SK-N-SH (cell line): Measurements from ENCODE around the gene FAM124A. TPM values are rescaled to one million over a fixed set of nuclear protein-coding genes. Genes with fewer than 3 reads are reported as not detected.

Source experiments
- CTCF ChIA-PET: fragments of 300-600, 350-600 bp; formaldehyde crosslinking; extraction: SDS; loops from one replicate; lab custom pipeline; 2021; lab: Yijun Ruan, JAX
- POLR2A ChIA-PET: fragments of 350-600 bp; sonication (Branson Sonifier 250); formaldehyde crosslinking; extraction: SDS; loops from one replicate; lab custom pipeline; 2020; ENCODE audit warnings: antibody characterized with exemption, inconsistent platforms; lab: Yijun Ruan, JAX
- DNase-seq: peaks from one replicate; pipeline ENCODE4 v3.0.0; 2012
- H2AFZ ChIP-seq: fragments of 200-600 bp; sonication (generic); 2 replicates; pipeline ENCODE4 v1.8.1; 2016; ENCODE audit warnings: antibody characterized with exemption, mild to moderate bottlenecking, low read depth
- H3F3A ChIP-seq: fragments of 200-600 bp; sonication (generic); replicated peaks from 2 replicates; pipeline ENCODE3; 2016; ENCODE audit warnings: antibody characterized with exemption, mild to moderate bottlenecking; ENCODE audit not compliant: insufficient read depth
- H3K27ac ChIP-seq, 2 experiments: fragments of 200-500 bp in 1 of 2; fragments of 200-600 bp in 1 of 2; sonication (Bioruptor generic) in 1 of 2; sonication (generic), shearing (Covaris generic) in 1 of 2; 2 replicates each; pipeline versions ENCODE4 v1.5.1 to v1.6.1; 2014 to 2016; ENCODE audit warnings: low read depth in 2 of 2, inconsistent platforms in 1 of 2, low read length in 1 of 2, mild to moderate bottlenecking in 1 of 2, mixed read lengths in 1 of 2
- H3K27me3 ChIP-seq: fragments of 200-600 bp; sonication (generic), shearing (Covaris generic); 2 replicates; pipeline ENCODE4 v1.6.1; 2016; ENCODE audit warnings: mixed run types; ENCODE audit not compliant: insufficient read depth
- H3K36me3 ChIP-seq, 2 experiments: fragments of 200-500 bp in 1 of 2; fragments of 200-600 bp in 1 of 2; sonication (Bioruptor generic) in 1 of 2; sonication (generic) in 1 of 2; replicated peaks in 1 of 2; 2 replicates each; pipeline versions ENCODE3 to v1.5.1; 2014 to 2016; ENCODE audit warnings: low read length in 1 of 2, mild to moderate bottlenecking in 1 of 2; ENCODE audit not compliant: insufficient read depth in 2 of 2, control insufficient read depth in 1 of 2
- H3K4me1 ChIP-seq, 2 experiments: fragments of 200-500 bp in 1 of 2; fragments of 200-600 bp in 1 of 2; sonication (Bioruptor generic) in 1 of 2; sonication (generic), shearing (Covaris generic) in 1 of 2; 2 replicates each; pipeline versions ENCODE4 v1.5.1 to v1.6.1; 2014 to 2016; ENCODE audit warnings: low read depth in 1 of 2, low read length in 1 of 2, mixed run types in 1 of 2; ENCODE audit not compliant: insufficient read depth in 2 of 2, control insufficient read depth in 1 of 2
- H3K4me2 ChIP-seq: fragments of 200-600 bp; sonication (generic), shearing (Covaris generic); 2 replicates; pipeline ENCODE4 v1.6.1; 2017; ENCODE audit warnings: mixed run types
- H3K4me3 ChIP-seq, 2 experiments: fragments of 200-500 bp in 1 of 2; fragments of 200-600 bp in 1 of 2; sonication (Bioruptor generic) in 1 of 2; sonication (generic), shearing (Covaris generic) in 1 of 2; 2 replicates each; pipeline versions ENCODE4 v1.5.1 to v1.8.1; 2014 to 2016; ENCODE audit warnings: low read depth in 2 of 2, inconsistent platforms in 1 of 2, low read length in 1 of 2, mild to moderate bottlenecking in 1 of 2, mixed read lengths in 1 of 2, moderate library complexity in 1 of 2
- H3K79me2 ChIP-seq: fragments of 200-600 bp; sonication (generic); 2 replicates; pipeline ENCODE4 v1.8.1; 2017; ENCODE audit warnings: mild to moderate bottlenecking; ENCODE audit not compliant: insufficient read depth
- H3K9ac ChIP-seq: fragments of 200-600 bp; sonication (generic); 2 replicates; pipeline ENCODE4 v1.6.1; 2017; ENCODE audit warnings: mixed run types
- H3K9me2 ChIP-seq: fragments of 200-600 bp; sonication (generic); 2 replicates; pipeline ENCODE4 v1.6.1; 2017; ENCODE audit warnings: mixed run types
- H3K9me3 ChIP-seq: fragments of 200-600 bp; sonication (generic); 2 replicates; pipeline ENCODE4 v1.6.1; 2017; ENCODE audit warnings: mixed run types, mild to moderate bottlenecking, moderate library complexity
- H4K20me1 ChIP-seq: fragments of 200-600 bp; sonication (generic); 2 replicates; pipeline ENCODE4 v1.6.1; 2017; ENCODE audit warnings: mild to moderate bottlenecking, mixed run types; ENCODE audit not compliant: insufficient read depth
- CHD2 ChIP-seq: fragments of 150-350 bp; IDR thresholded peaks from 2 replicates; pipeline ENCODE4 v1.6.1; 2018; ENCODE audit warnings: low read length; ENCODE audit not compliant: partially characterized antibody
- CTCF ChIP-seq: fragments of 200-600 bp; sonication (generic); IDR thresholded peaks from 2 replicates; pipeline ENCODE4 v1.6.1; 2017; ENCODE audit warnings: antibody characterized with exemption, mild to moderate bottlenecking, moderate library complexity
- ELF1 ChIP-seq: IDR thresholded peaks from 2 replicates; pipeline ENCODE4 v1.4.0; 2012
- EP300 ChIP-seq, 2 experiments: IDR thresholded peaks; 2 replicates each; pipeline versions ENCODE4 v1.4.0 to v1.6.1; 2012; ENCODE audit warnings: borderline replicate concordance in 1 of 2, low read depth in 1 of 2, low read length in 1 of 2
- EZH2phosphoT487 ChIP-seq: fragments of 200-600 bp; sonication (generic); IDR thresholded peaks from 2 replicates; pipeline ENCODE4 v1.6.1; 2017; ENCODE audit warnings: low read depth, mixed run types, mild to moderate bottlenecking, antibody characterized with exemption, moderate library complexity, borderline replicate concordance
- FOSL2 ChIP-seq: IDR thresholded peaks from 2 replicates; pipeline ENCODE4 v1.4.0; 2012; ENCODE audit warnings: low read depth, mild to moderate bottlenecking, moderate library complexity, borderline replicate concordance
- FOXJ3 ChIP-seq: sonication (generic); formaldehyde crosslinking; IDR thresholded peaks from 2 replicates; pipeline ENCODE4 v1.5.1; 2020; ENCODE audit warnings: mild to moderate bottlenecking, missing genetic modification reagents
- FOXM1 ChIP-seq: IDR thresholded peaks from 2 replicates; pipeline ENCODE4 v1.4.0; 2012; ENCODE audit warnings: low read depth, mild to moderate bottlenecking
- JUND ChIP-seq: IDR thresholded peaks from 2 replicates; pipeline ENCODE4 v1.4.0; 2012
- MAX ChIP-seq: IDR thresholded peaks from 2 replicates; pipeline ENCODE4 v1.4.0; 2012; ENCODE audit warnings: low read depth
- MEF2A ChIP-seq: IDR thresholded peaks from 2 replicates; pipeline ENCODE4 v1.4.0; 2012; ENCODE audit warnings: low read depth, borderline replicate concordance
- MXI1 ChIP-seq: IDR thresholded peaks from 2 replicates; pipeline ENCODE4 v1.6.1; 2012; ENCODE audit warnings: mild to moderate bottlenecking, low read depth, low read length, improper control_type of control experiment
- TCF12 ChIP-seq: IDR thresholded peaks from 2 replicates; pipeline ENCODE4 v1.4.0; 2012
- ZBTB33 ChIP-seq: IDR thresholded peaks from 2 replicates; pipeline ENCODE4 v1.4.0; 2012; ENCODE audit warnings: low read depth, borderline replicate concordance
- WGBS: methylation state at CpG from one replicate; pipeline ENCODE4 v1.1.6; 2017; ENCODE audit warnings: low lambda C conversion rate; 5-methylcytosine and 5-hydroxymethylcytosine counted together
- polyA plus RNA-seq, 3 experiments: library from polyadenylated mRNA; depleted of rRNA; stranded (reverse); fragments of >200 nt; gene quantifications; 2 replicates each; pipeline ENCODE4 v1.2.3, GENCODE V29; 2012
- TF ChIP-seq, protein P1 (sequence below): IDR thresholded peaks from 2 replicates; pipeline ENCODE4 v1.4.0; 2012; ENCODE audit warnings: low read depth, borderline replicate concordance
- TF ChIP-seq, protein P2 (sequence below): fragments of 150-350 bp; IDR thresholded peaks from 2 replicates; pipeline ENCODE4 v1.6.1; 2016; ENCODE audit warnings: mild to moderate bottlenecking, low read depth, low read length
- TF ChIP-seq, protein P3 (sequence below): IDR thresholded peaks from 2 replicates; pipeline ENCODE4; 2012
- TF ChIP-seq, protein P4 (sequence below): fragments of 150-350 bp; IDR thresholded peaks from 2 replicates; pipeline ENCODE4 v1.6.1; 2017; ENCODE audit warnings: antibody characterized with exemption, low read length, low read depth, borderline replicate concordance

Gene FAM124A
- polyA plus RNA-seq, 1 of the 3 experiments (the other 2 are of a cell fraction), result 1.5 TPM

GRCh38 chr13:51212758-51213157, 9.4 kb upstream of the FAM124A start:
- no peaks in the 10 kb centered on the region for H3F3A ChIP-seq
- no peaks in the 10 kb centered on the region for H3K36me3 ChIP-seq
- CTCF ChIA-PET, result interaction anchor here (0.9 to 3.0 kb wide), 2 partner anchors 57 to 74 kb away, joined by 3 to 15 read pairs; no protein-coding TSS in a partner anchor
- H3K79me2 ChIP-seq, result no peaks in the 10 kb centered on the region
- no peak overlapping the region for H3K4me2 ChIP-seq
- no peaks in the 10 kb centered on the region for H4K20me1 ChIP-seq
- H3K27me3 ChIP-seq, result peaks cover 38% of the 10 kb centered on the region; the same call in 1 of the 2 replicates
- H3K9ac ChIP-seq, result no peak overlapping the region
- no peak for DNase-seq
- TF ChIP-seq, protein P1, sequence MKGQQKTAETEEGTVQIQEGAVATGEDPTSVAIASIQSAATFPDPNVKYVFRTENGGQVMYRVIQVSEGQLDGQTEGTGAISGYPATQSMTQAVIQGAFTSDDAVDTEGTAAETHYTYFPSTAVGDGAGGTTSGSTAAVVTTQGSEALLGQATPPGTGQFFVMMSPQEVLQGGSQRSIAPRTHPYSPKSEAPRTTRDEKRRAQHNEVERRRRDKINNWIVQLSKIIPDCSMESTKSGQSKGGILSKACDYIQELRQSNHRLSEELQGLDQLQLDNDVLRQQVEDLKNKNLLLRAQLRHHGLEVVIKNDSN, result no peak
- TF ChIP-seq MXI1 (no peak), FOXJ3 (CRISPR knock-in tag) (no peak), CTCF (no peak), TCF12 (no peak), EZH2phosphoT487 (no peak), CHD2 (no peak), ZBTB33 (no peak), MAX (no peak), MEF2A (no peak), ELF1 (no peak), EP300 (IDR thresholded peaks at IDR 0.05; ENCODE audit: borderline replicate concordance in 1 of 2, low read depth in 1 of 2, low read length in 1 of 2) (no peak), FOXM1 (no peak), FOSL2 (no peak), JUND (no peak)
- TF ChIP-seq, protein P2, sequence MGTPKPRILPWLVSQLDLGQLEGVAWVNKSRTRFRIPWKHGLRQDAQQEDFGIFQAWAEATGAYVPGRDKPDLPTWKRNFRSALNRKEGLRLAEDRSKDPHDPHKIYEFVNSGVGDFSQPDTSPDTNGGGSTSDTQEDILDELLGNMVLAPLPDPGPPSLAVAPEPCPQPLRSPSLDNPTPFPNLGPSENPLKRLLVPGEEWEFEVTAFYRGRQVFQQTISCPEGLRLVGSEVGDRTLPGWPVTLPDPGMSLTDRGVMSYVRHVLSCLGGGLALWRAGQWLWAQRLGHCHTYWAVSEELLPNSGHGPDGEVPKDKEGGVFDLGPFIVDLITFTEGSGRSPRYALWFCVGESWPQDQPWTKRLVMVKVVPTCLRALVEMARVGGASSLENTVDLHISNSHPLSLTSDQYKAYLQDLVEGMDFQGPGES, result no peak
- TF ChIP-seq, protein P3, sequence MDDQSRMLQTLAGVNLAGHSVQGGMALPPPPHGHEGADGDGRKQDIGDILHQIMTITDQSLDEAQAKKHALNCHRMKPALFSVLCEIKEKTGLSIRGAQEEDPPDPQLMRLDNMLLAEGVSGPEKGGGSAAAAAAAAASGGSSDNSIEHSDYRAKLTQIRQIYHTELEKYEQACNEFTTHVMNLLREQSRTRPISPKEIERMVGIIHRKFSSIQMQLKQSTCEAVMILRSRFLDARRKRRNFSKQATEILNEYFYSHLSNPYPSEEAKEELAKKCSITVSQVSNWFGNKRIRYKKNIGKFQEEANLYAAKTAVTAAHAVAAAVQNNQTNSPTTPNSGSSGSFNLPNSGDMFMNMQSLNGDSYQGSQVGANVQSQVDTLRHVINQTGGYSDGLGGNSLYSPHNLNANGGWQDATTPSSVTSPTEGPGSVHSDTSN, result no peak
- TF ChIP-seq, protein P4, sequence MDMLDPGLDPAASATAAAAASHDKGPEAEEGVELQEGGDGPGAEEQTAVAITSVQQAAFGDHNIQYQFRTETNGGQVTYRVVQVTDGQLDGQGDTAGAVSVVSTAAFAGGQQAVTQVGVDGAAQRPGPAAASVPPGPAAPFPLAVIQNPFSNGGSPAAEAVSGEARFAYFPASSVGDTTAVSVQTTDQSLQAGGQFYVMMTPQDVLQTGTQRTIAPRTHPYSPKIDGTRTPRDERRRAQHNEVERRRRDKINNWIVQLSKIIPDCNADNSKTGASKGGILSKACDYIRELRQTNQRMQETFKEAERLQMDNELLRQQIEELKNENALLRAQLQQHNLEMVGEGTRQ, result no peak
- H3K4me3 ChIP-seq, result no peak overlapping the region
- 43% methylated on average over 2 of the region's 2 CpGs for WGBS
- H3K4me1 ChIP-seq, result no peaks in the 10 kb centered on the region
- no peak overlapping the region for H3K27ac ChIP-seq
- POLR2A ChIA-PET, result no interaction called here
- no peak overlapping the region for H2AFZ ChIP-seq
- no peaks in the 10 kb centered on the region for H3K9me3 ChIP-seq
- no peaks in the 10 kb centered on the region for H3K9me2 ChIP-seq
